AG20443 (cell line): ENCODE data around the gene OSTC.

ENCODE experiments used
- DNase-seq: peaks from one replicate; pipeline ENCODE4 v3.0.0; 2012; ENCODE audit warnings: low spot score, mixed read lengths

The OSTC gene

DNA sequence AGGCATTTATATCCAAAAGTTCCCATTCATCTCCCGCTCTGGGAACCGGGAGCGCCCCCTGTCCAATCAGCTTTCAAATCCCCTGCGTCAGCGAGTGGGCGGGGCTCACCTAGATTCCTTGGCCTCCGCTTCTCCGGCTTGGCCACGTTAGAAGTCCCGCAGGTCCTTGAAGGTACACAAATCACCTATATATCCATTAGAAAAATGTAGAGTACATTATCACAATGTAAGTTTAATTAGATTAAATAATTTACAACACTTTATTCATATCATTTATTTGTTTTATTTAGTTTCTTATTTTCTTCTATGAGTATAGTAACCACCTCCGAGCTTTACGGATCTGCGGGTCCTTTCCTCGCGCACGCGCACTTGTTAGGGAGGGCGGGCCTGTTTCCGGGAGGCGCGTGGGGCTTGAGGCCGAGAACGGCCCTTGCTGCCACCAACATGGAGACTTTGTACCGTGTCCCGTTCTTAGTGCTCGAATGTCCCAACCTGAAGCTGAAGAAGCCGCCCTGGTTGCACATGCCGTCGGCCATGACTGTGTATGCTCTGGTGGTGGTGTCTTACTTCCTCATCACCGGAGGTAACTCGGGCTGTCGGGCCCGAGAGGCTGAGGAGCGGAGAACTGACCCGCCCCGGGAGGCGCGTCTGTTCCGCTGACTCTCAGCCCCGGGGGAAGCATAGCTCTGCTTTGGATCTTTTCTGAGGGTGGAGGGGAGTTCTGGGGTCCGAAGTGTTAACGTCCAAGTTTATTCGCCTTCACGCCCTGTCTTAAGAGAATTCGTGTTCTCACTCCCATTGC lies at the start of gene OSTC:
Gene OSTC, plus strand, starts transcription at position 388 of the 802 bp plus-strand sequence. Its CDS starts 57 bp downstream, at position 445.
- DNase-seq: peak; percentile 95

- no peak for DNase-seq
Observed at GRCh38 chr4:108601106-108601505, 49.3 kb upstream of the OSTC start.

DNA sequence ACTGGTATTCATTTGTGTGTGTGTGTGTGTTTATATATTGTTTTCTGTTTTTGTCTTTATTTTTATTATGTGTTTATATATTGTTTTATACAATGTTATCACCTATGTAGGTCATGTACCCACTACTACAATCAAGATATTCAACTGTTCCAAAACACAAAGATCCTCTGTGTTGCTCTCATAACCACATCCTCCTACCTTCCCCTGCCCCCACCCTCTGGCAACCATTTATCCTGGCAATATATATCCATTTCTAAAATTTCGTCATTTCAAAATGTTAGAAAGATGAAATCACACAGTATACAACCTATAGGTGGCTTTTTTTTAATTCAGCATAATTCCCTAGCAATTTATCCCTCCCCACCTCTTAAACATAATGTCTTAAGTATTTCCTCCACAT lies 48.9 kb upstream of the OSTC start:
- DNase-seq: no peak

GRCh38 chr4:108602163-108602562 lies 48.2 kb upstream of the OSTC start:
- DNase-seq: no peak

DNA sequence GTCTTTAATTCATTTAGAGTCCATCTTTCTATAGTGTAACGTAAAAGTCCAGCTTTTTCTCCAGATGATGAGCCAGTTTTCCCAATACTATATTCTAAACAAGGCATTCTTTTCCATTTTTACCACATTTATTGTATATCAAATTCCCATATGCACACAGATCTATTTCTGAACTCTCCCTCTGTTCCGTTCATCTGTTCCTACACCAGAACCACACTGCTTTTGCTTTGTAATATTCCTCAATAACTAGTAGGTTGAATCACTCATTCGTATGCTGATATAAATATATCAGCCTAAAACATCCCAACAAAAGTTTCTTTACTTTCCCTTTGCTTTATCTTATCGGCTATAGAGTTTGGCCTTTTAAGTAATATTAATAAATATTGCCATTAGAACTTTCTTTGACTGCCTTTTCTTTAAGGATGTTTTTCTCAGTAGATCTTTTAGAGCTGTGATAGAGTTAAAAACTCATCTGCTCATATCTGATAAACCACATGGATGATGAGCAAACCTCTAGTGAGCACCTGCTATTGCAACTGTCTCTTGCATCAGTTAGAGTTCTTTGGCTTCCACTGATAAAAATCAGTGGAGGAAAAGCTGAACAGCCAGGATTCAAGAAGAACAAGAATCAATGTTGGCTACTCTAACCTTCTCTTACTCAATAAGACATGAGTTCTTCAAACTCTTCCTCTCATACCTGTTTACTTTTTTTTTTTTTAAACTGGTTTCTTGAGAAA lies 43.2 kb upstream of the OSTC start:
- DNase-seq: no peak

GRCh38 chr4:108611365-108611764 lies 39.0 kb upstream of the OSTC start:
- DNase-seq: peak; percentile 36

DNA sequence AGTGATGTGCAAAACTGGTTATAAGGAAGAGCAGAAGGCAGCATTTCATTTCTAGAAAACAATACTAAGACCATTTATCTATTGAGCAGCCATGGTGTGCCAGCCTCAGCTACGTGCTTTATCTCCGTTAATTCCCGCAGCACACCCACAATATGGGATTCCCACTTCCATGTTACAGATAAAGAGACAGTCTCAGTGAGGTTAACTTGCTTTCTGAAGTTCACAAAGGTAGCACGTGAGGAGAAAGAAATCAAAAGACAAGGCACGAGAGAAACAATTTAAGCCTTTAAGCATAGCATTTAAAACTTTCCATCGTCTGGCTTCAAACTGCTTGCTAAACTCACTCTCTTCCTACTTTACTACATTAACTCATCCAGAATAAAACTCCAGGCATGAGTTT lies 38.0 kb upstream of the OSTC start:
- DNase-seq: no peak

DNA sequence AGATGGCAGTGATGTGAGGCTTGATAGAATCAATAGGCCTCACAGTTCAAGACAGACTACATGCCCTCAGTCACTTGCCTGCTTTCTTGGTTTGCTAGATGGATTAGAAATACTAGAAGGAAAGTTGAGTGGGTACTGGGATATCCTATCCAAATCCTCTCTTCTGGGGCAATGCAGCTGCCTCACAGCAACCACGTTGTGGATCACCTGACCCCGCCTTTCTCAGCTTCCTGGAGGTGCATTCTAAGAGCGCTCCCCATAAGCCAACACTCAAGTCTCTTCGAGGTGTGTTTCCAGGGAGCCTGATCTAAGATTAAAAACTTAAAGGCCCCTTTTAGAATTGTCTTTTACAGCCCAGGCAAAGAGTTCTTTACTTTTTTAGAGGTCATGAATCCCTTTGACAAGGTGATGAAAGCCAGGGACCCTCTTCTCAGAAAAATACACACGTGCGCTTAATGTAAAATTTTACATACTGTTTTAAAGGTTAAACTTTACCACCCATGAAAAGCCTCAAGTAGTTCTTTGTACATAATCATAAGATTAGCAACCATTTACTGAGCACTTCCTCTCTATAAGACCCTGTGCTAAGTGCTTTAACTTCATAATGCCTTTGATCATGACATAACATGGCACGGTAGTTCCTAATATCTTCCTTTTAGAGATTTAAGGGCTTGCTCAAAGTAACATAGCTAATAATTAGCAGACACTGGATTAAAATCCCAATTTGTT lies 30.9 kb upstream of the OSTC start:
- DNase-seq: no peak

DNA sequence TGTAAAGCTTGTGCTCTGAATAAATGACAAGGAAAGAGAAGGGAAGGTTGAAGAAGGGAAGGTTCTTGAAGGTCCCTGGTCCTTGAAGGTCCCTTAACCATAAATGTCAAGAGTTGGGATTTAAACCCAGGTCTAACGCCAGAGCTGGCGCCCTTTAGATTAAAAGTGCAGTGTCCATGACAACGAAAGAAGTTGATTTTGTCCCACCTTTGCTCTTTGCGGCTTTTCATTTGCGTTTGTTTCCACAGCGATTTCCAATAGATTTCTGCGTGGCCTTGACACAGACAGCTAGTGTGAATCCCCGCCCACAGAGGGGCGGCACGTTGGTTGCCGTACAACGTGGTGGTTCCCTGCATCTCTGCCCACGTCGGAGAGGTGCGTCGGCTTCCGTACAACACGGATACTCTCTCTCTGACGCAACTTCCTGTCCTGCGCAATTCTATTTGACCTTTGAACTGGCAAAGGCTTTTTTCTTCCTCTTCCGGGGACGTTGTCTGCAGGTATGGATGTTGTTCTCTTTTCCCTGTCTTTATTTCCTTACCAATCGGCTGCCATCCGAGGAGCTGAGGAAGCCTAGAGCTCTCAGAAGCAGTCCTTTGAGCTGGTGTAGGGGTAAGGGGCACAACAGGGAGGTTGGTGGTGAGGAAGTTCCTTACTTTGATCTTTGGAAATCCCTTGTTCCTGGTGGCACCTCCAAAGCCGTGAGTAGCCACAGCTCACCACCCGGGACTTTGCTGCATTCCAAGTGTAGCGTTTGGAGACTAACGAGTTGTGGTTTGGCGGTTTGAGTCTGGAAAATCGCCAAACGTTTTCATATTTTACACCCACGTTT lies 30.1 kb upstream of the OSTC start, which contains the start of gene RPL34:
Gene RPL34, plus strand, starts transcription at position 476 of the 832 bp plus-strand sequence. CDS start 1,384 bp downstream, outside the sequence.
- peak; percentile 97 for DNase-seq

DNA sequence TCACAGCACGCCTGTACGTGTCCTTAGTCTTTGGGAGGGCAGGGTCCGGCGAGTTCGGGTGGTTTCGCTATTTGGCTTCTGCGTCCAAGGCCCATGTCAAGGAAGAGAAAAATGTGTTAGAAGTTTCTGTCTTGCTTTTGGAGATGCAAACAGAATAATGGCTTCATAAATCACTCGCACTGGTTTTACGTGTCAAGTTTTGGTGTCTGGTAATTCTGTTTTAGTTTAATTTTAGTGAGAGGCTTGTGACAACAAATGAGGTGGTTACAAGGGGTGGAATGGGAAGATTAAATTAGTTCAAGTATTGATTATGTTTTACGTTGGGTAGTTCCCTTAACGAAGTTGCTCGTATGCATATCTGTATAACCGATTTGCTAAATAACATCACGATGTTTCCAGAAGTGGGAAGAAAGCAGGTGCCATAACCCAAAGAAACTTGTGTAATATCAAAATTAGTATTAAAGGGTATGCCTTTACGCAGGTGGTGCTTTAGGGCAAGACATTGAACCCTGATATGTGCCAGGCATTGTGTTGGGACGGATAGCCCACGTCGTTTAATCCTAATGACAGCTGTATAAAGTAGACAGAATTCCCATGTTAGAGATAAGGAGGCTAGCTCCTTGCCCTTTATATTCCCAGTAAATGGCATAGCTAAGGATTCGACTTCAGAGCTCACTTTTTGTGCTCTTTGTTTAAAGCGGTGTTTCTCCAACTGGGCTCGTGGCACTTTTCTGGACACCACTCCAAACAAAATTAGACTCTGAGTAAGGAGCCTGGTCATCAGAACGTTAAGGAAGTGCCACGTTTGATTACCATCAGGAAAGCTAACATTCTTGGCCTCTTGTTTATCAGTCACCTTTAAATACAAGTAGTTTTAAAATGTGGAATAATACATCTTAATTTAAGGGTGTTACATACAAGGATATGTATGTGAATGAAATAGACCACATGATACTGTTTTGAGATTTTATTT lies 29.2 kb upstream of the OSTC start:
- no peak for DNase-seq

DNA sequence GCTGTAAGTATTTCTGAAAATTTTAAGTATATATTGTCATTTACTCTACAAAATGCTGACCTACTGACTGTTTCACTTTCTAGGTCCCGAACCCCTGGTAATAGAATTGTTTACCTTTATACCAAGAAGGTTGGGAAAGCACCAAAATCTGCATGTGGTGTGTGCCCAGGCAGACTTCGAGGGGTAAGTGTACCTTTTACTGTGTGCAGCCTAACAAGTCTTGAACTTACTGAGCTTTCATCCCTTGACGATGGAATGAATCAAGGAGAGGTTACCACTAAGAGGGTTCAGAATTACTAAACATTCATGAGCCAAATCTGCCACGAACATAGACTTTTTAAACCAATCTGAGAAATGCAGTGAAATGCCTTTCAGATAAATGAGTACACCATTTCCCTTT lies 28.4 kb upstream of the OSTC start:
- DNase-seq: no peak

DNA sequence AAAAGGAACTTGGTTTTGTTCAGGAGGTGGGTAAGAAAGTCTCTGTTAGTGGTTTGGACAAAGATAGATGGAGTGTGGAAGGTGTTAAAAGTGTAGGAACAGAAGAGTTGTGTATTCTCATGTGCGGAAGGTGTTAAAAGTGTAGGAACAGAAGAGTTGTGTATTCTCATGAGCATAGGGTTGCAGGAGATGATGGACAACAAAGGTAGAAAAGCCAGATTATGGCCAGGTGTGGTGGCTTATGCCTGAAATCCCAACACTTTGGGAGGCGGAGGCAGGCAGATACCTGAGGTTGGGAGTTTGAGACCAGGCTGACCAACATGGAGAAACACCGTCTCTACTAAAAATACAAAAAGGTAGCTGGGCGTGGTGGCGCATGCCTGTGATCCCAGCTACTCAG lies 27.6 kb upstream of the OSTC start:
- no peak for DNase-seq

DNA sequence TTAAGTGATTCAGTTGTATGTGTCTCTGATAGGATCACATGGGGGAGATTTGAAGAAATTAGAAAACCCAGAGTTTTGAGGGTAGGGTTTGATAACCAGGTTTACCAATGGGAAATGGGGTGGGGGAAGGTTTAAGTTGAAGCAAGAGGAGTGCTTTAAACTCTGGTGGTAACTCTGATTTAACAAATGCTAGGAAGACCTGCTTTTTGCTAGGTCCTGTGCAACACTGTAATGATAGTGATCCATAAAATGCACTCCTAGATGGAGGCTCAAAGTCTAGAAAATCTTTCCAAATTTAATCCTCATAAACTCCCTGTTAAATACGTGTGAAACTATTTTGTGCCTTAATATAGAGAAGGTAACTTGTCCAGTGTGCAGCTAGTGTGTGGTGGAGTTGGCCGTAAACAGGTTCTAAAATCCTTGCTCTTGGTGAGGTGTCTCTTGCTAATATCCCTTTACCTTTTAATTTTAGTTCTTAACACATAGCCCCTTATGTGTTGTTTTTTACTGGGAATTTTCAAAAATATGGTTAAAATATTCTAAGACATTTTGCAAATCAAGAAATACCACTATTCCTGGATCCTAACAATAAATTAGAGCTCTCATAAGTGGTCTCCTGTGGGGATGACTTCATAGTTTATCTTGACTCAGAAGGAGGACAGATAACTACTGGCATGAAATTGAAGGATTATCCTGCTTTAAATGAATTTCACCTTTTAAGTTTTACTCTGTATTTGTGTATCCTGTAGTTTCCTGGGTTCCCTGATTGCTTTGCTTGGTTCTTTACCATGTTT lies 25.9 kb upstream of the OSTC start:
- no peak for DNase-seq

DNA sequence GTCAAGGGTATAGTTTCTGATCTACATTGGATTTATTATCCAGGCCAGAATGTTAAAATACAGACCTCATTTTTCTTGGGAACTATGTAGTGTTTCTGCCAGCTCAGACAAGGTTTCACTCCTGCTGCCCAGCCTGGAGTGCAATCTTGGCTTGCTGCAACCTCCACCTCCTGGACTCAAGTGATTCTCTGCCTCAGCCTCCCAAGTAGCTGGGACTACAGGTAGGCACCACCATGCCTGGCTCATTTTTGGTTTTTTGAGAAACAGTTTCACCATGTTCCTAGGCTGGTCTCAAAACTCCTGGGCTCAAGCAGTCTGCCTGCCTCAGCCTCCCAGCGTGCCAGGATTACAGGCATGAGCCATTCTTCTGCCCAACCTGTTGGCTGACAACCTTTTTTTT lies 24.3 kb upstream of the OSTC start:
- DNase-seq: no peak

- peak; percentile 23 for DNase-seq
Observed at GRCh38 chr4:108628411-108628810, 22.0 kb upstream of the OSTC start.

- no peak for DNase-seq
Observed at GRCh38 chr4:108635070-108635655, 15.2 kb upstream of the OSTC start.

GRCh38 chr4:108636246-108636645 lies 14.2 kb upstream of the OSTC start:
- no peak for DNase-seq

GRCh38 chr4:108637856-108638255 lies 12.5 kb upstream of the OSTC start:
- DNase-seq: peak; percentile 26

- peak; percentile 55 for DNase-seq
Observed at GRCh38 chr4:108644237-108644636, 6.2 kb upstream of the OSTC start.
